GM15510 (cell line): ENCODE measurements around the gene GLDN.

Experiments used
- POLR2A ChIP-seq: IDR thresholded peaks from 3 replicates; pipeline ENCODE4 v1.6.1; 2011; ENCODE audit warnings: borderline replicate concordance; ENCODE audit not compliant: insufficient read length; ENCODE audit errors: extremely low read depth

The GLDN gene

GRCh38 chr15:51318382-51319150 is 22.9 kb upstream of the GLDN start:
- TF ChIP-seq POLR2A, result no peak

GRCh38 chr15:51319539-51319938 is 21.9 kb upstream of the GLDN start:
- TF ChIP-seq POLR2A, result no peak

- TF ChIP-seq POLR2A, result no peak
These were observed 20.6 kb upstream of the GLDN start for GRCh38 chr15:51320843-51321242.

- no peak for TF ChIP-seq POLR2A
These were observed 20.1 kb upstream of the GLDN start for GRCh38 chr15:51321316-51321715.

GRCh38 chr15:51322621-51323296 is 18.7 kb upstream of the GLDN start:
- no peak for TF ChIP-seq POLR2A

GRCh38 chr15:51323749-51324148 is 17.7 kb upstream of the GLDN start:
- TF ChIP-seq POLR2A, result no peak

GRCh38 chr15:51325167-51325566 is 16.3 kb upstream of the GLDN start:
- no peak for TF ChIP-seq POLR2A

GRCh38 chr15:51327081-51327480 is 14.4 kb upstream of the GLDN start:
- TF ChIP-seq POLR2A, result no peak

- no peak for TF ChIP-seq POLR2A
These were observed 12.5 kb upstream of the GLDN start for GRCh38 chr15:51328926-51329325.

- no peak for TF ChIP-seq POLR2A
These were observed 10.3 kb upstream of the GLDN start for GRCh38 chr15:51331141-51331540.

GRCh38 chr15:51332206-51333147 is 9.0 kb upstream of the GLDN start:
- no peak for TF ChIP-seq POLR2A

GRCh38 chr15:51333571-51333970 is 7.9 kb upstream of the GLDN start:
- TF ChIP-seq POLR2A, result no peak

GRCh38 chr15:51334011-51334451 is 7.4 kb upstream of the GLDN start:
- TF ChIP-seq POLR2A, result no peak

GRCh38 chr15:51335087-51335486 is 6.4 kb upstream of the GLDN start:
- no peak for TF ChIP-seq POLR2A
